ENCODE results near the gene CNOT4. TPM values are rescaled to one million over a fixed set of nuclear protein-coding genes. Genes with fewer than 3 reads are reported as not detected.

CNOT4 gene
- polyA plus RNA-seq, 2 of the 4 experiments (the other 2 are of a cell fraction): 10.0 to 16.4 TPM

GRCh38 chr7:135342887-135343286 lies 167.0 kb downstream of the CNOT4 start (continued):
- TF ChIP-seq MAZ (IDR thresholded peaks at IDR 0.05; ENCODE audit: borderline replicate concordance, low read depth, low read length) (no peak), ATOH8 (CRISPR knock-in tag; IDR thresholded peaks at IDR 0.05; ENCODE audit: low read depth) (no peak), CHD4 (IDR thresholded peaks at IDR 0.05; ENCODE audit: borderline replicate concordance) (no peak), PHF8 (IDR thresholded peaks at IDR 0.05; ENCODE audit: borderline replicate concordance, low read depth) (no peak)

DNA sequence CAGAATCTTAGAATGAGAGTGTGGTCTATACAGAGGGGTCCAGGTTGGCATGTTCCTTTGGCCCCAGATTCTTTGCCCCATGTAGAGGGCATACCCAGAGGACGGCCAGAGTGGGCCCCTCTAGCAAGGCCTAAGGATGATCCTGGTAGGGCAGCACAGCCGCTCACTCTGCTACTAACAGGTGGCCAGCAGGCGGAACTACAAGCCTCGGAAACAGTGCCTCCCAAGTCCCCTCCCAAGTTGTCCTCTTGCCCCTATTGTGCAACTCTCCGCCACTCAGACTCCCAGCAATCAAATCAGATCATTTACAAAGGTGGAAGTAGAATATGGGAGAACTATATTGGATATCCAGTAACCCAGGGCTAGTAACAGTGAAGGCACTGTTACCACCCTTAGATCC lies 168.9 kb downstream of the CNOT4 start:
- ATAC-seq (peak; percentile 30 to 55; a peak in 2 of 6 replicates), FAIRE-seq (no peak), DNase-seq (ENCODE audit: low read depth in 1 of 2, low spot score in 1 of 2) (no peak)
- TF ChIP-seq CEBPB (IDR thresholded peaks at IDR 0.05) (peak; percentile 8 to 30; a peak in 1 of 4 replicates), FOSB (CRISPR knock-in tag; IDR thresholded peaks at IDR 0.05) (no peak)
- POLR2A ChIA-PET: no interaction called here
- CTCF ChIA-PET: interaction anchor here (1.2 to 12.7 kb wide), 4 partner anchors 10 to 306 kb away, joined by 3 to 388 read pairs (median 5); no protein-coding TSS in a partner anchor
- H3K9me3 ChIP-seq: no peaks in the 10 kb centered on the region
- H3K4me2 ChIP-seq: no peak overlapping the region
- no peak overlapping the region for H3K27ac ChIP-seq
- no peaks in the 10 kb centered on the region for H3K4me1 ChIP-seq
- no peak overlapping the region for H3K4me3 ChIP-seq
- WGBS (ENCODE audit: missing lambda C conversion rate): 60% methylated on average over 5 of the region's 5 CpGs

DNA sequence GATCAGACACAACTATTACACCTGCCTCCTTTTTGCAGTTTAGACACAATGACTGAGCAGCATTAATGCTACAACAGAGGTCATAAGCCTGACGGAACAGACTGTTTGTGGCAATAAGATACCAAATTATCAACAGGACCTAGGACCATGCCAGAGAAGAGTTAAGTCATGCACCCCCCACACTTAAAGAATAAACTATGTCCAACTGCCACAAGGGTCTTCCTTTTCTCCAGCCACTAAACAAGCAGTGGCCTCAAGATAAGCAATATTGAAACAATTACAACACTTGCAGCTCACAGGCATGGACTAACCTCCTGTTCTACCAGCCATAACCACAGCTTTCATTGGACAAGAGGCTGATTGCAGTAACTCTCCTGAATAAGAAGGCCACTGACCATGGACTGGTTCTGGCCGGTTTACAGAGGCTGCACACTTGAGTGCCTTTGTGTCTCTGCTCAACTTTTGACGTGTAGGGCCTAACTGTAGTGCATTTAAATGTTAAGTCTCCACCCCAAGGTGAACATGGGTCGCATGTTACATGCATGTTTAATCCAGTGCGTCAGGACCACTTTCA lies 171.8 kb downstream of the CNOT4 start:
- ChIA-PET POLR2A (no interaction called here), CTCF (interaction anchor here (1.4 to 12.7 kb wide), 2 partner anchors 59 to 307 kb away, joined by 3 to 388 read pairs; no protein-coding TSS in a partner anchor)
- no peak overlapping the region for H3K27ac ChIP-seq
- peaks cover 8% of the 10 kb centered on the region; the same call in 1 of the 3 replicates for H3K4me1 ChIP-seq
- H3K4me3 ChIP-seq: no peak overlapping the region
- DNase-seq (ENCODE audit: low read depth in 1 of 2, low spot score in 1 of 2): no peak
- ATAC-seq: no peak
- no peaks in the 10 kb centered on the region for H3K9me3 ChIP-seq
- 46% methylated on average over 5 of the region's 5 CpGs for whole genome bisulfite sequencing (ENCODE audit: missing lambda C conversion rate)
- TF ChIP-seq HOXB13 (CRISPR knock-in tag; IDR thresholded peaks at IDR 0.05; ENCODE audit: low read depth): no peak
- no peak for TF ChIP-seq CBX2 (IDR thresholded peaks at IDR 0.05; ENCODE audit: borderline replicate concordance, low read depth)
- no peak for TF ChIP-seq CEBPB (IDR thresholded peaks at IDR 0.05)
- TF ChIP-seq NFE2L2 (conservative IDR thresholded peaks at IDR 0.05; ENCODE audit: low read length): no peak
- no peak for TF ChIP-seq RFX5 (IDR thresholded peaks at IDR 0.05)
- TF ChIP-seq JUN (IDR thresholded peaks at IDR 0.05): no peak
- no peak for TF ChIP-seq HEYL (CRISPR knock-in tag; IDR thresholded peaks at IDR 0.05)
- no peak for TF ChIP-seq E2F6 (IDR thresholded peaks at IDR 0.05; ENCODE audit: borderline replicate concordance, low read depth)
- no peak for TF ChIP-seq CHD2 (IDR thresholded peaks at IDR 0.05; ENCODE audit: low read length, partially characterized antibody)
- TF ChIP-seq POLR2A (IDR thresholded peaks at IDR 0.05; ENCODE audit: low read length): no peak
- TF ChIP-seq RAD21 (conservative IDR thresholded peaks at IDR 0.05 in 1 of 2, IDR thresholded peaks at IDR 0.05 in 1 of 2): no peak
- no peak for TF ChIP-seq HOXB5 (CRISPR knock-in tag; IDR thresholded peaks at IDR 0.05)
- TF ChIP-seq REST (IDR thresholded peaks at IDR 0.05): no peak
- no peak for TF ChIP-seq KDM1A (IDR thresholded peaks at IDR 0.05; ENCODE audit: low read depth)
- no peak for TF ChIP-seq MAFK (IDR thresholded peaks at IDR 0.05; ENCODE audit: partially characterized antibody)
- no peak for TF ChIP-seq JUNB (IDR thresholded peaks at IDR 0.05)
- FAIRE-seq: no peak
- H3K4me2 ChIP-seq: no peak overlapping the region
